SK-N-SH (cell line): ENCODE measurements around the gene GUK1. TPM values are rescaled to one million over a fixed set of nuclear protein-coding genes. Genes with fewer than 3 reads are reported as not detected.

ENCODE experiments used
- CTCF ChIA-PET: fragments of 300-600, 350-600 bp; formaldehyde crosslinking; extraction: SDS; loops from one replicate; lab custom pipeline; 2021; lab: Yijun Ruan, JAX
- POLR2A ChIA-PET: fragments of 350-600 bp; sonication (Branson Sonifier 250); formaldehyde crosslinking; extraction: SDS; loops from one replicate; lab custom pipeline; 2020; ENCODE audit warnings: antibody characterized with exemption, inconsistent platforms; lab: Yijun Ruan, JAX
- DNase-seq: peaks from one replicate; pipeline ENCODE4 v3.0.0; 2012
- H2AFZ ChIP-seq: fragments of 200-600 bp; sonication (generic); 2 replicates; pipeline ENCODE4 v1.8.1; 2016; ENCODE audit warnings: antibody characterized with exemption, mild to moderate bottlenecking, low read depth
- H3F3A ChIP-seq: fragments of 200-600 bp; sonication (generic); replicated peaks from 2 replicates; pipeline ENCODE3; 2016; ENCODE audit warnings: antibody characterized with exemption, mild to moderate bottlenecking; ENCODE audit not compliant: insufficient read depth
- H3K27ac ChIP-seq, 2 experiments: fragments of 200-500 bp in 1 of 2; fragments of 200-600 bp in 1 of 2; sonication (Bioruptor generic) in 1 of 2; sonication (generic), shearing (Covaris generic) in 1 of 2; 2 replicates each; pipeline versions ENCODE4 v1.5.1 to v1.6.1; 2014 to 2016; ENCODE audit warnings: low read depth in 2 of 2, inconsistent platforms in 1 of 2, low read length in 1 of 2, mild to moderate bottlenecking in 1 of 2, mixed read lengths in 1 of 2
- H3K27me3 ChIP-seq: fragments of 200-600 bp; sonication (generic), shearing (Covaris generic); 2 replicates; pipeline ENCODE4 v1.6.1; 2016; ENCODE audit warnings: mixed run types; ENCODE audit not compliant: insufficient read depth
- H3K36me3 ChIP-seq, 2 experiments: fragments of 200-500 bp in 1 of 2; fragments of 200-600 bp in 1 of 2; sonication (Bioruptor generic) in 1 of 2; sonication (generic) in 1 of 2; replicated peaks in 1 of 2; 2 replicates each; pipeline versions ENCODE3 to v1.5.1; 2014 to 2016; ENCODE audit warnings: low read length in 1 of 2, mild to moderate bottlenecking in 1 of 2; ENCODE audit not compliant: insufficient read depth in 2 of 2, control insufficient read depth in 1 of 2
- H3K4me1 ChIP-seq, 2 experiments: fragments of 200-500 bp in 1 of 2; fragments of 200-600 bp in 1 of 2; sonication (Bioruptor generic) in 1 of 2; sonication (generic), shearing (Covaris generic) in 1 of 2; 2 replicates each; pipeline versions ENCODE4 v1.5.1 to v1.6.1; 2014 to 2016; ENCODE audit warnings: low read depth in 1 of 2, low read length in 1 of 2, mixed run types in 1 of 2; ENCODE audit not compliant: insufficient read depth in 2 of 2, control insufficient read depth in 1 of 2
- H3K4me2 ChIP-seq: fragments of 200-600 bp; sonication (generic), shearing (Covaris generic); 2 replicates; pipeline ENCODE4 v1.6.1; 2017; ENCODE audit warnings: mixed run types
- H3K4me3 ChIP-seq, 2 experiments: fragments of 200-500 bp in 1 of 2; fragments of 200-600 bp in 1 of 2; sonication (Bioruptor generic) in 1 of 2; sonication (generic), shearing (Covaris generic) in 1 of 2; 2 replicates each; pipeline versions ENCODE4 v1.5.1 to v1.8.1; 2014 to 2016; ENCODE audit warnings: low read depth in 2 of 2, inconsistent platforms in 1 of 2, low read length in 1 of 2, mild to moderate bottlenecking in 1 of 2, mixed read lengths in 1 of 2, moderate library complexity in 1 of 2
- H3K79me2 ChIP-seq: fragments of 200-600 bp; sonication (generic); 2 replicates; pipeline ENCODE4 v1.8.1; 2017; ENCODE audit warnings: mild to moderate bottlenecking; ENCODE audit not compliant: insufficient read depth
- H3K9ac ChIP-seq: fragments of 200-600 bp; sonication (generic); 2 replicates; pipeline ENCODE4 v1.6.1; 2017; ENCODE audit warnings: mixed run types
- H3K9me2 ChIP-seq: fragments of 200-600 bp; sonication (generic); 2 replicates; pipeline ENCODE4 v1.6.1; 2017; ENCODE audit warnings: mixed run types
- H3K9me3 ChIP-seq: fragments of 200-600 bp; sonication (generic); 2 replicates; pipeline ENCODE4 v1.6.1; 2017; ENCODE audit warnings: mixed run types, mild to moderate bottlenecking, moderate library complexity
- H4K20me1 ChIP-seq: fragments of 200-600 bp; sonication (generic); 2 replicates; pipeline ENCODE4 v1.6.1; 2017; ENCODE audit warnings: mild to moderate bottlenecking, mixed run types; ENCODE audit not compliant: insufficient read depth
- ELF1 ChIP-seq: IDR thresholded peaks from 2 replicates; pipeline ENCODE4 v1.4.0; 2012
- EP300 ChIP-seq, 2 experiments: IDR thresholded peaks; 2 replicates each; pipeline versions ENCODE4 v1.4.0 to v1.6.1; 2012; ENCODE audit warnings: borderline replicate concordance in 1 of 2, low read depth in 1 of 2, low read length in 1 of 2
- EZH2phosphoT487 ChIP-seq: fragments of 200-600 bp; sonication (generic); IDR thresholded peaks from 2 replicates; pipeline ENCODE4 v1.6.1; 2017; ENCODE audit warnings: low read depth, mixed run types, mild to moderate bottlenecking, antibody characterized with exemption, moderate library complexity, borderline replicate concordance
- FOXM1 ChIP-seq: IDR thresholded peaks from 2 replicates; pipeline ENCODE4 v1.4.0; 2012; ENCODE audit warnings: low read depth, mild to moderate bottlenecking
- GABPA ChIP-seq: IDR thresholded peaks from 2 replicates; pipeline ENCODE4 v1.4.0; 2012; ENCODE audit warnings: low read depth, mild to moderate bottlenecking
- JUND ChIP-seq: IDR thresholded peaks from 2 replicates; pipeline ENCODE4 v1.4.0; 2012
- MEF2A ChIP-seq: IDR thresholded peaks from 2 replicates; pipeline ENCODE4 v1.4.0; 2012; ENCODE audit warnings: low read depth, borderline replicate concordance
- POLR2AphosphoS5 ChIP-seq: IDR thresholded peaks from 2 replicates; pipeline ENCODE4 v1.6.1; 2012; ENCODE audit warnings: low read depth, low read length
- RAD21 ChIP-seq: IDR thresholded peaks from 2 replicates; pipeline ENCODE4 v1.6.1; 2012; ENCODE audit warnings: mild to moderate bottlenecking, low read length
- RCOR1 ChIP-seq: fragments of 150-350 bp; IDR thresholded peaks from 2 replicates; pipeline ENCODE4 v1.6.1; 2017; ENCODE audit warnings: antibody characterized with exemption, low read length
- RFX5 ChIP-seq: IDR thresholded peaks from 2 replicates; pipeline ENCODE4 v1.6.1; 2012; ENCODE audit warnings: mild to moderate bottlenecking, improper control_type of control experiment, low read length
- TAF1 ChIP-seq: IDR thresholded peaks from 2 replicates; pipeline ENCODE4 v1.6.1; 2012; ENCODE audit warnings: low read depth, mild to moderate bottlenecking, low read length, moderate library complexity, borderline replicate concordance
- TEAD4 ChIP-seq: IDR thresholded peaks from 2 replicates; pipeline ENCODE4 v1.4.0; 2012; ENCODE audit warnings: mild to moderate bottlenecking, borderline replicate concordance; ENCODE audit not compliant: insufficient read depth
- YY1 ChIP-seq: IDR thresholded peaks from 2 replicates; pipeline ENCODE4 v1.4.0; 2012; ENCODE audit warnings: low read depth, mild to moderate bottlenecking
- WGBS: methylation state at CpG from one replicate; pipeline ENCODE4 v1.1.6; 2017; ENCODE audit warnings: low lambda C conversion rate; 5-methylcytosine and 5-hydroxymethylcytosine counted together
- polyA plus RNA-seq, 3 experiments: library from polyadenylated mRNA; depleted of rRNA; stranded (reverse); fragments of >200 nt; gene quantifications; 2 replicates each; pipeline ENCODE4 v1.2.3, GENCODE V29; 2012
- TF ChIP-seq, protein P1 (sequence below): IDR thresholded peaks from 2 replicates; pipeline ENCODE4 v1.6.1; 2012; ENCODE audit warnings: mild to moderate bottlenecking, low read depth, low read length, moderate library complexity
- TF ChIP-seq, protein P2 (sequence below): IDR thresholded peaks from 2 replicates; pipeline ENCODE4 v1.4.0; 2012; ENCODE audit warnings: low read depth, borderline replicate concordance
- TF ChIP-seq, protein P3 (sequence below): IDR thresholded peaks from 2 replicates; pipeline ENCODE4; 2012
- TF ChIP-seq, protein P4 (sequence below): IDR thresholded peaks from 2 replicates; pipeline ENCODE4 v1.4.0; 2012; ENCODE audit warnings: low read depth
- TF ChIP-seq, protein P5 (sequence below): fragments of 150-350 bp; IDR thresholded peaks from 2 replicates; pipeline ENCODE4 v1.6.1; 2016; ENCODE audit warnings: mild to moderate bottlenecking, low read depth, low read length
- TF ChIP-seq, protein P6 (sequence below): fragments of 150-350 bp; IDR thresholded peaks from 2 replicates; pipeline ENCODE4 v1.6.1; 2017; ENCODE audit warnings: antibody characterized with exemption, low read length, low read depth, borderline replicate concordance

The GUK1 gene
- polyA plus RNA-seq, 1 of the 3 experiments (the other 2 are of a cell fraction): 742 TPM

DNA sequence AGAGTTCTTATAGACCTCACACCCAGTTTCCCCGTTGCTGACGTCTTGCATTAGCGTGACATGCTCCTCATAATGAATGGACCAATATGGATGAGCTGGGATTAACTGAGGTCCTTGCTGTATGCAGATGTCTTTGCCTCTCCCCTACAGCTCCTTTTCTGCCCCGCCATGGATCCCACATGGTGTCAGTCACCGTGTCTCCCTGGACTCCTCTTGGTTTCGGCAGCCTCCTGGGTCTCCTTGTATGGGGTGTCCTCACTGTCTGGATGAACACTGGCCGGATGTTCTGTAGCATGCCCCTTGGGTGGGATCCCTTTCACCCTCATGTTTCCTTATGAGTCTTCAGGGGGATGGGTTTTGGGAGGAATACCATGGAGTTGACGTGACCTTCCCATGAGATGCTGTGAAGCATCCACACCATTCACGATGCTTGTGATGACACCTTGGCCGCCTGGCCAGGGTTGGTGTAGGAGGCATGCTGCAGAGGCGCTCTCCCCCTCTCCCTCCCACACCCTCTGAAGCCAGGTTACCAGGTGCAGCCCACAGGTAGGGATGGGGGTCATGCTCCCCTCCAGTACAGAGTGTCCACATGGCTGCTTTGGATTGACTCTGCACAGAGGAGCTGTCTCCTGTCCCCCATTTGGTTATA, 14.1 kb downstream of the GUK1 start:
- no peaks in the 10 kb centered on the region for H3F3A ChIP-seq
- POLR2A ChIA-PET: no interaction called here
- H3K36me3 ChIP-seq: peaks cover 0 to 2% of the 10 kb centered on the region in 2 experiments
- H3K27ac ChIP-seq: no peak overlapping the region
- H3K27me3 ChIP-seq: no peaks in the 10 kb centered on the region
- TF ChIP-seq RAD21 (no peak), EZH2phosphoT487 (no peak), TAF1 (no peak), RFX5 (no peak), GABPA (no peak), ELF1 (no peak), RCOR1 (no peak), MEF2A (no peak), JUND (no peak), EP300 (IDR thresholded peaks at IDR 0.05; ENCODE audit: borderline replicate concordance in 1 of 2, low read depth in 1 of 2, low read length in 1 of 2) (no peak), FOXM1 (no peak), TEAD4 (no peak), YY1 (no peak), POLR2AphosphoS5 (no peak)
- TF ChIP-seq, protein P1, sequence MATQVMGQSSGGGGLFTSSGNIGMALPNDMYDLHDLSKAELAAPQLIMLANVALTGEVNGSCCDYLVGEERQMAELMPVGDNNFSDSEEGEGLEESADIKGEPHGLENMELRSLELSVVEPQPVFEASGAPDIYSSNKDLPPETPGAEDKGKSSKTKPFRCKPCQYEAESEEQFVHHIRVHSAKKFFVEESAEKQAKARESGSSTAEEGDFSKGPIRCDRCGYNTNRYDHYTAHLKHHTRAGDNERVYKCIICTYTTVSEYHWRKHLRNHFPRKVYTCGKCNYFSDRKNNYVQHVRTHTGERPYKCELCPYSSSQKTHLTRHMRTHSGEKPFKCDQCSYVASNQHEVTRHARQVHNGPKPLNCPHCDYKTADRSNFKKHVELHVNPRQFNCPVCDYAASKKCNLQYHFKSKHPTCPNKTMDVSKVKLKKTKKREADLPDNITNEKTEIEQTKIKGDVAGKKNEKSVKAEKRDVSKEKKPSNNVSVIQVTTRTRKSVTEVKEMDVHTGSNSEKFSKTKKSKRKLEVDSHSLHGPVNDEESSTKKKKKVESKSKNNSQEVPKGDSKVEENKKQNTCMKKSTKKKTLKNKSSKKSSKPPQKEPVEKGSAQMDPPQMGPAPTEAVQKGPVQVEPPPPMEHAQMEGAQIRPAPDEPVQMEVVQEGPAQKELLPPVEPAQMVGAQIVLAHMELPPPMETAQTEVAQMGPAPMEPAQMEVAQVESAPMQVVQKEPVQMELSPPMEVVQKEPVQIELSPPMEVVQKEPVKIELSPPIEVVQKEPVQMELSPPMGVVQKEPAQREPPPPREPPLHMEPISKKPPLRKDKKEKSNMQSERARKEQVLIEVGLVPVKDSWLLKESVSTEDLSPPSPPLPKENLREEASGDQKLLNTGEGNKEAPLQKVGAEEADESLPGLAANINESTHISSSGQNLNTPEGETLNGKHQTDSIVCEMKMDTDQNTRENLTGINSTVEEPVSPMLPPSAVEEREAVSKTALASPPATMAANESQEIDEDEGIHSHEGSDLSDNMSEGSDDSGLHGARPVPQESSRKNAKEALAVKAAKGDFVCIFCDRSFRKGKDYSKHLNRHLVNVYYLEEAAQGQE: no peak
- TF ChIP-seq, protein P2, sequence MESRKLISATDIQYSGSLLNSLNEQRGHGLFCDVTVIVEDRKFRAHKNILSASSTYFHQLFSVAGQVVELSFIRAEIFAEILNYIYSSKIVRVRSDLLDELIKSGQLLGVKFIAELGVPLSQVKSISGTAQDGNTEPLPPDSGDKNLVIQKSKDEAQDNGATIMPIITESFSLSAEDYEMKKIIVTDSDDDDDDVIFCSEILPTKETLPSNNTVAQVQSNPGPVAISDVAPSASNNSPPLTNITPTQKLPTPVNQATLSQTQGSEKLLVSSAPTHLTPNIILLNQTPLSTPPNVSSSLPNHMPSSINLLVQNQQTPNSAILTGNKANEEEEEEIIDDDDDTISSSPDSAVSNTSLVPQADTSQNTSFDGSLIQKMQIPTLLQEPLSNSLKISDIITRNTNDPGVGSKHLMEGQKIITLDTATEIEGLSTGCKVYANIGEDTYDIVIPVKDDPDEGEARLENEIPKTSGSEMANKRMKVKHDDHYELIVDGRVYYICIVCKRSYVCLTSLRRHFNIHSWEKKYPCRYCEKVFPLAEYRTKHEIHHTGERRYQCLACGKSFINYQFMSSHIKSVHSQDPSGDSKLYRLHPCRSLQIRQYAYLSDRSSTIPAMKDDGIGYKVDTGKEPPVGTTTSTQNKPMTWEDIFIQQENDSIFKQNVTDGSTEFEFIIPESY: no peak
- TF ChIP-seq, protein P3, sequence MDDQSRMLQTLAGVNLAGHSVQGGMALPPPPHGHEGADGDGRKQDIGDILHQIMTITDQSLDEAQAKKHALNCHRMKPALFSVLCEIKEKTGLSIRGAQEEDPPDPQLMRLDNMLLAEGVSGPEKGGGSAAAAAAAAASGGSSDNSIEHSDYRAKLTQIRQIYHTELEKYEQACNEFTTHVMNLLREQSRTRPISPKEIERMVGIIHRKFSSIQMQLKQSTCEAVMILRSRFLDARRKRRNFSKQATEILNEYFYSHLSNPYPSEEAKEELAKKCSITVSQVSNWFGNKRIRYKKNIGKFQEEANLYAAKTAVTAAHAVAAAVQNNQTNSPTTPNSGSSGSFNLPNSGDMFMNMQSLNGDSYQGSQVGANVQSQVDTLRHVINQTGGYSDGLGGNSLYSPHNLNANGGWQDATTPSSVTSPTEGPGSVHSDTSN: no peak
- TF ChIP-seq, protein P4, sequence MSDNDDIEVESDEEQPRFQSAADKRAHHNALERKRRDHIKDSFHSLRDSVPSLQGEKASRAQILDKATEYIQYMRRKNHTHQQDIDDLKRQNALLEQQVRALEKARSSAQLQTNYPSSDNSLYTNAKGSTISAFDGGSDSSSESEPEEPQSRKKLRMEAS: no peak
- TF ChIP-seq, protein P5, sequence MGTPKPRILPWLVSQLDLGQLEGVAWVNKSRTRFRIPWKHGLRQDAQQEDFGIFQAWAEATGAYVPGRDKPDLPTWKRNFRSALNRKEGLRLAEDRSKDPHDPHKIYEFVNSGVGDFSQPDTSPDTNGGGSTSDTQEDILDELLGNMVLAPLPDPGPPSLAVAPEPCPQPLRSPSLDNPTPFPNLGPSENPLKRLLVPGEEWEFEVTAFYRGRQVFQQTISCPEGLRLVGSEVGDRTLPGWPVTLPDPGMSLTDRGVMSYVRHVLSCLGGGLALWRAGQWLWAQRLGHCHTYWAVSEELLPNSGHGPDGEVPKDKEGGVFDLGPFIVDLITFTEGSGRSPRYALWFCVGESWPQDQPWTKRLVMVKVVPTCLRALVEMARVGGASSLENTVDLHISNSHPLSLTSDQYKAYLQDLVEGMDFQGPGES: no peak
- TF ChIP-seq, protein P6, sequence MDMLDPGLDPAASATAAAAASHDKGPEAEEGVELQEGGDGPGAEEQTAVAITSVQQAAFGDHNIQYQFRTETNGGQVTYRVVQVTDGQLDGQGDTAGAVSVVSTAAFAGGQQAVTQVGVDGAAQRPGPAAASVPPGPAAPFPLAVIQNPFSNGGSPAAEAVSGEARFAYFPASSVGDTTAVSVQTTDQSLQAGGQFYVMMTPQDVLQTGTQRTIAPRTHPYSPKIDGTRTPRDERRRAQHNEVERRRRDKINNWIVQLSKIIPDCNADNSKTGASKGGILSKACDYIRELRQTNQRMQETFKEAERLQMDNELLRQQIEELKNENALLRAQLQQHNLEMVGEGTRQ: no peak
- H2AFZ ChIP-seq: no peak overlapping the region
- CTCF ChIA-PET: interaction anchor here (0.9 to 1.8 kb wide), 2 partner anchors 11 to 13 kb away, joined by 3 to 5 read pairs; no protein-coding TSS in a partner anchor
- H3K4me3 ChIP-seq: no peak overlapping the region
- no peaks in the 10 kb centered on the region for H3K79me2 ChIP-seq
- no peak for DNase-seq
- no peak overlapping the region for H3K9ac ChIP-seq
- no peaks in the 10 kb centered on the region for H3K9me2 ChIP-seq
- no peaks in the 10 kb centered on the region for H4K20me1 ChIP-seq
- peaks cover 0 to 9% of the 10 kb centered on the region in 2 experiments; a peak in 1 of 4 replicates for H3K4me1 ChIP-seq
- H3K4me2 ChIP-seq: no peak overlapping the region
- 89% methylated on average over 7 of the region's 11 CpGs for WGBS
- no peaks in the 10 kb centered on the region for H3K9me3 ChIP-seq
